Activated CD4-positive, alpha-beta T cell treated with anti-CD3 and anti-CD28 coated beads, Interleukin-2, Interleukin-4, amounts not matched to agents 100 ng/mL and 50 ng/mL, durations not matched to agents 16 hours and 8 hours (primary cell): Measurements from ENCODE around the gene CISD3.

Source experiments
- DNase-seq: peaks from one replicate; pipeline ENCODE4 v3.0.0-alpha.2; 2020; ENCODE audit warnings: low spot score

CISD3 gene

DNA sequence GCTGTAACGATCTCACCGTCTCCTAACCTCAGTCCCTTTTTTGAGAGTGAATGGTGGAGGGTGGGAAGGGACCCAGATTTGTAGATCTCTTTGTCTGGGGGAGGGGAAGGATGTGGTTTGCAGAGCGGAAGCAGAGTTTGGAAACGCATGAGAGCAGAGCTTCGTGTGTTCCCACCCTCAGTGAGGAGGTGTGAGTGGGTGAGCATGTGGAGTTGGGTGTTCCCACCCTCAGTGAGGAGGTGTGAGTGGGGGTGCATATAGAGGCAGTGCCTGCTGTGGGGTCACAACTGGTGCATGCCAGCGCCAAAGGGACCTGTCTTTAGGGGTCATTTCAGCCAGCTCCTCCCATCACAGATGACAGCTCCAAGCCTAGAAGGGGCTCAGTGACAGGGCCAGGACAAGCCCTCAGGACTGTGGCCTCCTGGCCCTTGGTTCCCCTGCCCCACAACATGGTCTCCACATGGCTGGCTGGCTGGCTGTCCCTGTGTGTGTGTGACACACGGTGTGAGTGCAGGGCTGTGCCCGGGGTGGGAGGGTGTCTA is 1.8 kb upstream of the CISD3 start:
- peak; percentile 75 for DNase-seq

DNA sequence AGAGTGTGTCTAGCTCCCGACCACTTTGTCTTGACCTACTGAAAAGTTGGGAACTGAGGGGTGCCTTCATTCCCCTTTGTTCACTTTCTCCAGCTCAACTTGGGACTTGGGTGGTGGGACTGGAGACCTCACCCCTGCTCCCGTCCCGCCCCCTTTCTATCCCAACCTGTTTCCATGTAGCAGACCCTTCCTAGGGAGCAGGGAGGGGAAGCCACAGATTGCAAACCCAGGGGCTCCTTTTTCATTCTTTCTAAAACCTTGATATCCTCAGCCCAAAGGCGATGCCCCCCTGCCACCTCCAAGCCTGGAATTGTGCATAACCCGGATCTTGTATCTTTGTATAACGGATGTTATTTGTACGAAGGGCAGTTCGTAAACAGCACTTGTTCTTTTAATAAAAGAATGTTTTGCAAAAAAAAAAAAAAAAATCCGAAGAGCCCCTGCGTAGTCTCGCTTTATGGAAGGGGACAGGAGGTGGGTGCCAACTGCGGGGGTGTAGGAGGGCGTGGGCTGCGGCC is 714 bp upstream of the CISD3 start:
- DNase-seq, result no peak

DNA sequence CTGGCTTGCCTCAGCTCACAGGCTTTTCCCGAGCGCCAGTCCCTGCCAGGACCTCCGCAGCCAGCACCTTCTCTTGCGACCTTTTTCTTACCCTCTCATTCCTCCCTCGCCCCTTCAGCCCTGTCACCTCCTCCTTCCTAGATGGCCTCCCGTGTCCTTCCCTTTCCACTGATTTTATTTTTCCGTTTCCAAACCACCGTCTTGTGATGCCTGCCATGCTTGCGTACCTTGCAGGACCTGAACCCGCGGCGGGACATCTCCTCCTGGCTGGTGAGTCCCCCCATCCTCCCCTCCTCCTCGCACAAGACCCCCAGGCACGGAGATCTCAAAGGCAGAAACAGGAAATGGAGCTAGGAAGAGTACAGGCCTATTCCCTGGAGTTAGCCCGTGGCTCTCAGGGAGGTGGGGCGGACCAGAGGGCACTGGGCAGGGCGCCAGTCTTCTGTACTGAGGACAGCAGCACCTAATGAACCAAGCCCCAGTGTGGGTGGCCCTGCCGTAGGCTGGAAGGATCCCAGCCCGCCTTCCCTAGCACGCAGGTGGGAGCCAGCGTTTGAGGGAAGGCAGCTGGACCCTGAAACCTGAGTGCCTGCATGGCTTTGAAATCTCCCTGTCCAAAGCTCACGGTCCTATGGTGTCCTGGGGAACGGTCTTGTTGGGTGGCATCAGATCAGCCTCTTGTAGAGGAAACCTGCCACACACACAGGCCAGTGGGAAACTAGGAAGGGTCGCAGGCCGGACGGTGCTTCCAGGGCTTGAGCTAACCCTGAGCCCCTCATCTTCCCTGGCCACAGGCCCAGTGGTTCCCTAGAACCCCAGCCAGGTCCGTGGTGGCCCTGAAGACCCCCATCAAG is 612 bp downstream of the CISD3 start:
- DNase-seq, result no peak

DNA sequence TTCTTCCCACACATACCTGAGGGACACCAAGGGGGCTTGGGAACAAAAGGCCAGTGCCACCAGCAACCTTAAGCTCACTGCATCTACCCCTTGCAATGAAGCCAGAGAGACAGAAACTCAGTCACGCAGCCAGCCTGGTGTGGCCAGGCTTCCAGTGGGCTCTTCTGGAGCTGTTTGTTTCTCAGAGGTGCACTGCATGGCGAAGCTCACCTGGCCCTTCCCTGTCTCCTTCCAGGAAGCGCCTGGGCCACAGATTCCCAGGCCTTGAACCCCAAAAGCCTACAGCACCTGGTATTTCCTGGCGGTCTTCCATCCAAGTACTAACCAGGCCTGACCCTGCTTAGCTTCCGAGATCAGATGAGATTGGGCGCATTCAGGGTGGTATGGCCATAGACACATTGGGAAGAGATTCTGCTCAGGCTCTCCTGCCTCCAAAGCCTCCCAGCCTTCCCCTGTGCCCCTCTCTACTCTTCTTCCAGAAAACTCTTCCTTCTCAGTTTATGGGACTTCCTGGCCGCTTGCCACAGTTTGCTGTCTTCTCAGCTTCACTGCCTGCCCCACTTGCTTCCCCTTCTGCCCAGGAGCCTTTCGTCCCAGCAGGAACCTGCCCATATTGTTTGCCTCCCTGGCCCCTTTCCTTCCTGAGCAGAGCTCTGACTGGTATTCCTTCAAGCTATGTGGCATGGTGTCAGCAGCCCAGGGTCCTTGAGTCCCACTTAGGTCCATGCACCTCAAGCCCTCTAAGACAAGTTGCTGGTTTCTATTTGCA is 1.6 kb downstream of the CISD3 start:
- DNase-seq, result no peak

DNA sequence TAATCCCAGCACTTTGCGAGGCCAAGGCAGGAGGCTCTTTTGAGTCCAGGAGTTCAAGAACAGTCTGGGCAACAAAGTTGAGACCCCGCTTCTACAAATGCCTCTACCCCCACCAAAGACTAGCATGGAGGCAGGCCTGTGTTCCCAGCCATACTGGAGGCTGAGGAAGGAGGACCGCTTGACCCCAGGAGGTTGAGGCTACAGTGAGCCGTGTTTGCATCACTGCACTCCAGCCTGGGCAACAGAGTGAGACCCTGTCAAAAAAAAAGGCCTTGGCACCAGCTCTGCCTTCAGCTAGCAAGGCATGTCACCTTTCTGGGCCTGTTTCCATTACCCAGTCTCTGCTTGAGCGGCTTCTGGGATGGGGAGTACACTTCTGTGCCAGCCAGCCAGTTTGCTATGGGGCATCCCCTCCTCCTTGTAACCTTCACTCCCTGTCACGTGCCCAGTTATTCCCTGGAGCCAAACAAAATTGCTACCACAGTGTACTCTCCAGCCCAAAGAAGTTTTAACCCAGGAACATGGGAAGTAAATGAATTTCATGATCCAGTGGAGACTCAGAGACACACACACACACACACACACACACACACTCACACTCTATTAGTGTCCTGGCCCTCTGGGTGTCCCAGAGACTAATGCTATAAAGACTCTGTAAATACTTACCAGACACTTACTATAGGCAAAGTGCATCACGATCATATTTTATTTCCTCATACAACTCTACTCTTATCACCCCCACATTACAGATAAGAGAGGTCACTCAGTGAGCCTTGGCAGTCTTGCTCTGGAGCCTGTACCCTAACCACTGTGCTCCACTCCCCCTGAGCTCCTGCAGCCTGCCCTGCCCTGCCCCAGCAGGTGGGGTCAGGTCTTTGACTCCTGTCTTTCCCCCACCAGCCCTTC is 2.5 kb downstream of the CISD3 start:
- DNase-seq, result no peak

DNA sequence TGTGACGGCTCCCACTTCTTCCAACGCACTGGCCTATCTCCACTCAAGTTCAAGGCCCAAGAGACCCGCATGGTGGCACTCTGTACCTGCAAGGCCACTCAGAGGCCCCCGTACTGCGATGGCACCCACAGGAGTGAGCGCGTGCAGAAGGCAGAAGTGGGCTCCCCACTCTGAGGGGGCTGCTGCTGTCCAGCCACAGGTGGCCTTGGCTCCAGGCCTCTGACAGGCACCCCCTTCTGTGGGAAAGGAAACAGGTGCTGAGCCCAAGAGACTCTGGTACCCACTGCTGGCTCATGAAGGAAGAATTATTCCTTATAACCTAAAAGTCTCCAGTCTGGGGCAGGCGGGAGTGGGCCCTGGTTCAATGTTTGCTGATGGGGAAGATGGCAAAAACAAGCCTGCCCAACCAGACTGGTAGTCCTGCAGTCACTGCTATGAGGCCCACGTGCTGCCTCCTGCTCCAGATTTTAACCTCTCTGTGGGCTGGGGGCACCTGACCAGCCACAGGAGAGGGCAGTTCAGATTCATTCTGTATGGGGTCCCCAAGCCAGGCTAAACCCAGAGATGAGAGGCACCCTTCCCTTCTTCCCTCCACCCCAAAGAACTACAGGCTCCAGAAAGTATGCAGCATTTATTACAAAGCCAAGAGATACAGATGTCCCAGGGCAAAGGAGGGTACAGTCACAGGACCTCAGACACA is 3.3 kb downstream of the CISD3 start:
- no peak for DNase-seq

DNA sequence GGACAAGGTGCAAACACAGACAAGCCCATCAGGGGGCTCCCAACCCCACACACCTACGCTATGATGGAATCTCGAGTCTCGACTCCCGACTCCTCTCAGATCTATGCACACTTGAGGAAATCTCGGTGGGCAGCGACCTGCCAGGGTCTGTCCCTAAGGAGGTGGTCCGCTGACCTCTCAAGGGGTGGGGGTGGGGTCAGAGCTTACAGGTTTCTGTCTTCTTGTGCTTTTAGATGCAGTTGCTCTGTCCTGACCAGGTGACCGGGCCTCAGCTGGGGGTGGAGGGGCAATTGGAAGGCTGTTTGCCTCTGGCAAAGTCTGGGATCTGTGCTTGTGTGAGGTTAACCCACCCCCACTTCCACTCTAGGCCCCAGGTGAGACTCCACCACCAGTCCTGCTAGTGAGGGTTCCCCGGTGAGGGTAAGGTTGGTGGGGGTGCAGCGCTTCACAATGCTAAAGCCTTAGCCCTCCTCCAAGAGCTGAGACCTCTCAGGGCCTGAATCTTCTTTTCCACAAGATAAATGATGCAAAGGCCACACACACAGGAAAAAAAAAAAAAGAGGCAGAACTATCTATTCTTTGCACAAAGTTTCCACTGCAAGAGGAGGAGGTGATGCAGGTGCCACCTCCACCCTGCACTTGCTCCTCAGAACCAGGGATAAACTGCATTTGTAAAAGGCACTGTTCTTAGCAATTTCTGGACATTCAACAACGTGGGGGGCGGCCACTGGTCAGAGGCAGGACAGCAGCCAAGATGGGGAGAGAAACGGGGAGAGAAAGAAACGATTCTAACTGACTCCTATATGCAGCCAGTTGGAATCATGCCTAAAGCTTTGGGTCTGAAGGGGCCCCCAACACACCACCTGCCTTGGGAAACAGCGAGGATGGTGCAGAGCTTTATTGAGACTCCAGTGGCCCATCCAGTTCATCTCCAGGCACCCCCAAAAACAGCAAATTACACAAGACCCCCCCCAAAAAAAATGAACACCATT is 4.1 kb downstream of the CISD3 start:
- no peak for DNase-seq

DNA sequence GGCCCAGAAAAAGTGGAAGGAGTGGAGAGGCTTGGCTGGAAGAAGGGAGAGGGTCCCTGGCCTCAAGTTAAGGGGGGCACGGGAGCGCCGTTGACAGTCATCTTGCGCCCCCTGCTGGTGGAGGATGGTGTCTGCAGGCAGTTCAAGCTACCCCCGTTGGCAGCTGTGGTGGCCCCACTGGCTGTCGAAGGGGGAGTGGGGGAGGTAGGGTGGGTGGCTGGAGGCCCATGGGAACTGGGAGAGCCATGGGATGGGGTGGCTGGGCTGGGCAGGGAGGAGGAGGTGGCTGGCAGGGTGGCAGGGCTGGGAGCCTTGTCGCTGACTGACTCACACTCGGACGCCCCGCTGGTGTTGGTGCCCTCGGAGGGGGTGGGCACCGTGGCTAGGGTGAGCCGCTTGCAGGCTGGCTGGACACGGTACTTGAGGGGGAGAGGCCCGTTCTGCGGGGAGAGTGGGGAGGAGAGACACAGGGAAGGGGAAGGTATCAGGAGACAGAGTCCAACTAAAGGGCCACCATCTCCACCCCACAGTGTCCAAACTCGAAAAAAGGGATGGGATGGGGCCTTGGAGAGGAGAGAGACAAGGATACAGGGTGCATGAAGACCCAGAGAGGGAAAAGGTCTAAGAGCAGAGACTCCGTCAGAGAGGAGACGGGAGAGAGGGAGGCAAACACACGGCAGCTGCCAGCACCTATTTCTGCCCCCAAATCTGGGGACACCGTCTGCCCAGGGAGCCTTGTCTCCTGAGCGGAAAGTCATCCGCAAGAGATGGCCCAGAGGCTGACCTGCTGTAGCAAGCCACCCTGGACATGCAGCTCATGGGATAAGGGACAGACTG is 5.2 kb downstream of the CISD3 start:
- peak; percentile 75 for DNase-seq

DNA sequence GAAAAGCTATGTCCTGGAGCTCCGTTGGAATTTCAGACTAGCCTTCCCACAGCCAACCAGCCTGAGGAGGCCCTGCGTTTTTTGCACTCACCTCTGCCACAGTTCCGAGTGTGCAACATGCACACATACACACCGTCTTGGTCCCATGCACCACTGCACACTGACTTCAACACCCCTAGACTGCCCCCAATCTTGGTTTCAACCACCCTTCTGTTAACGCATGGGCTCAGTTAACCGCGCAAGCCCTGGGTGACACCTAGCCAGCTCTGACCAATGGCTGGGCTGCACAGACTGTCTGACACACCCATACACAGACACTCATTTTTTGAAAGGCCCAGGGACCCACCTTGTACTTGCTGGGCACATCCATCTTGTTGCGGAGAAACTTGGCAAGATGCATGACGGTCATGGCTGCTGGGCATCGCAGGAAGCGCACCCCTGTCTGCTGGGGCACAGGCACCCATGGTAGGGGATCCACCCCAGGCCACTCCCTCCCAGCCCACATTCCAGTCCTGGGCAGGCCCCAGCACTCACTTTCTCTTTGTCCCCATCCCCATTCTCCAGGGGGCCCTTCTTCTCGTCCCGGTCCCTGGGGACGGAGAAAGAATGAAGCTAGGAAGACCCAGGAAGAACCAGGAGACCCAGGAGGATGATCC is 8.0 kb downstream of the CISD3 start:
- no peak for DNase-seq

DNA sequence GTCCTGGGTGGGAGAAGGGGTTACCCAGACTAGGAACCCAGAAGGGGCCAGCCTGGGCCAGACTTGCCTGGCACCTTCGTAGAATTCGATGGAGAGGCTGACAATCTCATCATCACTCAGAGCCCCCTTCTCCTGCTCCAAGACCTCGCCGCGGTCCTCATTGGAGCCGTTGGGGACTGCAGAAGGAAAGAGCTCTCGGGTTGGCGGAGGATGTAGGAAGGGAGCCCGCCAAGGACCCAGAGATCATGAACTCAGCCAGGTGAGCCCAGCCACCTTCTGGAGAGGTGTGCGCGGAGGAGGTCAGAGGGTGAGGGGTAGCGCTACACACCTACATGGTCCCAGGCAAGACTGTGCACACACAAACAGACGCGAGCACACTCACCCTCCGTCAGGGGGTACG is 8.5 kb downstream of the CISD3 start:
- no peak for DNase-seq

DNA sequence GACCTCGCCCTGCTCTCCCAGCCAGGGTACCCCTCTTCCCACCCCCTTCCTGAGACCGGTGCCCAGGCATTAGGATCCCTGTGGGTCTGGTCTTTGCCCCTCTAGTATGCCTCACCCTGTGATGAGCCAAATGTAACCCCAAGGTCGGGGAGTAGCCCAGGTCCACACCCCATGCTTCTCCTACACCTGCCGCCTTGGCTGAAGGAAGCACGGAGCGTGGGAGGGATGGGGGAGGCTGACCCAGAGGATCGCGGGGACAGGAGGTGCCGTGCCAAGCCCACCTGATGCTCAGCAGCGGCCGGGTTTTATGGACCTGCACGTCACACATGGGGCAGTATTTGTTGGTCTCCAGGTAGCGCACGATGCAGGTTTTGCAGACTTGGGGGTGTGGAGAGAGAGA is 9.2 kb downstream of the CISD3 start:
- DNase-seq, result no peak

DNA sequence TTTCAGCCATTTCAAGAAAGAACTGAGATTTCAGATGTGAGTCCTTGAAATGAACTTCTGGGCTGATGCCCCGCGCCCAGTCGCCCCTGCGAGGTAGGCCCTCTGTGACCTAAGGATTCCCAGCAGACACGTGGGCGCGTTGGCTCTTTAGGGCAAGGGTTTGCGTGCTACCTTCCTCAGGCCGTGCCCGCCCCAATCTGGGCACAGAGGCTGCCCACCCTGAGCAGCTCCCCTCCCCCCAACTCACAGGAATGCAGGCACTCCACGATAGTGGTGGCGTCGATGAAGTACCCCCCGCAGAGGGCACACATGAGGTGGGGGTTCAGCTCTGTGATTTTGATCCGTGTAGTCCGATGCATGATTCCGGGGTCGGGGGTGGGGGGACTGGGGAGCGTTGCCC is 9.9 kb downstream of the CISD3 start:
- no peak for DNase-seq

DNA sequence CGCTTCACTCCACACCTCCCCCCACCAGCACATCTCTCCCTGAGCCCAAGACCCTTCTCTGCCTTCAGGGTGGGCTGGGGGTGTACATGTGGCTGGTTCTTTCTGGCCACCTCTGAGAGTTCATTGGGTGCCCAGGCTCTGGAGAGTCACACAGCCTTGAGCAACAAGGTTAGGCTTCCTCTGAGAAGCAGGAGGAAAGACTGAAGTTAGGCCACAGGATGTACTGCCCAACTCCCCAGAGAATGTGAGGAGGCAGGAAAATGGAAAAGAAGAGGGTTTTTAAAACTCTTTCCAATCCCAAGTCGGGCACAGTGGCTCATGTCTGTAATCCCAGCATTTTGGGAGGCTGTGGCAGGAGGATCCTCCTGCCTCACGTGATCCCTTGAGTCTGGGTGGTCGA is 10.7 kb downstream of the CISD3 start:
- DNase-seq, result no peak

DNA sequence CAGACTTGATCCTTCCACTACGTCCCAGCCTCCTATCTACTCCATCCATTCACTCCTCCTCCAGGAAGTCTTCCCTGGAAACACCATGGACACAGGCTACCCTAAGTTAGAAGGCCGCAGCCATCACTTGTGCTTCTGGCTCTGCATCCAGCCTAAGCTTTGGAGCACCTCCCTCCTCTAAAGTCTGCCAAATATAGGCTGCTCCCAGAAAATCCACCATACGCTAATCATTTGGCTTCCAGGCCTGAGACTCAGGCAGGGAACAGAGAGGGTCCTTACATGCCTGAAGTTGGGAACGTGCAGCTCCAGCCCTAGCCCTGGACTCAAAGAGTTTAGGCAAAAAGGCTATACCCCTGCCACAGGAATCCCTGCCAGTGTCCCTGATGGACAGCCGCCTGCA is 11.3 kb downstream of the CISD3 start:
- no peak for DNase-seq

DNA sequence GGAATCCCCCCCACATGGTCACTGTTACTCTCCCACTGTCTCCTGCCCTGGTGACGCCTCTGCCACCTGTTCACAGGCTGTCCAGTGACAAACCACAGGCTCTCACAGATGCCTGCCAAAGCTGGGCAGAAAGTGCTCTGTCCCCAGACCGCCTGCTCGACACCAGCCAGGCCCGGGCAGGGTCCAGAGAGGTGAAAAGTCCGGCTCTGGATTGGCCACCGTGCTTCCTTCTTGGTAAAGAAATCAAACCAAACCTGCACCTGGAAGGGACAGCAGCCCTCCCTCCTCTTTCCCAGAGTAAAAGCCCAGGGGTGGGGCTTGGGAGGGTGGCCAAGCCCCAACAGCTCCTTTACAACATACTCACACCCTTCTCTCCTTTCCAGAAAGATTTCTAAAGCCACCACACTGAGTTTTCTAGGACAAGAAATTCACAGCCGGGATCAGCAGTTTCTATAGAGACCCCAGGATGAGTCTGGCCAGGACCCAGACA is 11.8 kb downstream of the CISD3 start:
- DNase-seq, result no peak

DNA sequence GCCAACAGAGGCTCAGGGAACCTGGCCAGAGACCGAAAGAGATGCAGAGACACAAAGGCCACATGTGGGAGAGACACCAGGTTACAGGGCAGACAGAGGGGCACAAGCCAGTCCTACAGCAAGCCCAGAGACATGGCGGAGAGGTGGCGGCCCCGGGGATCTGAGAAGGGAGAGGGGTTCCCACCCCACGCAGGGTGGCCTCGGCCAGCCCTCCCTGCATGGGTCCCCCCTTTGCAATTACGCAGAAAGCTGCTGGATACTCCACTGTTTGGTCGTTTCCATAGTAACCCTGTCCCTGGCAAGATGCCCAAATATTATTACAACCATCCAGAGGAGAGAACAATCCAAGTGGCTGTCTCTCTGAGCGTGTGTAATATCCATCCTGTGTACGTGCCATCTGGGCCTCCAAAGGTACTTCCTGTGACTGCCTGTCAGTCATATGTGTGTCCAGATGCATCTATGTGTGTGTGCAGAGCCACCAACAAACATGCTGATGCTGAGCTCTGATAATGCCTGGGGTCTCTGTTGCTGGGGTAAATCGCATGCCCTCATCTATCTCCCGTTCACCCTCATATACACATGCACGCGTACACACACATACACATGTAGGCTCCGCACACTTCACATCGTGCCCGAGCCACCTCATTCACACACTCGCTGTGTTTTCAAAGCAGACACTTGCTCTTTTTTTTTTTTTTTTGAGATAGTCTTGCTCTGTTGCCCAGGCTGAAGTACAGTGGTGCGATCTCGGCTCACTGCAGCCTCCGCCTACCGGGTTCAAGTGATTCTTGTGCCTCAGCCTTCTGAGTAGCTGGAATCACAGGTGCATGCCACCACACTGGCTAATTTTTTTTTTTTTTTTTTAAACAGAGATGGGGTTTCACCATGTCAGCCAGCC is 12.5 kb downstream of the CISD3 start:
- DNase-seq, result no peak

DNA sequence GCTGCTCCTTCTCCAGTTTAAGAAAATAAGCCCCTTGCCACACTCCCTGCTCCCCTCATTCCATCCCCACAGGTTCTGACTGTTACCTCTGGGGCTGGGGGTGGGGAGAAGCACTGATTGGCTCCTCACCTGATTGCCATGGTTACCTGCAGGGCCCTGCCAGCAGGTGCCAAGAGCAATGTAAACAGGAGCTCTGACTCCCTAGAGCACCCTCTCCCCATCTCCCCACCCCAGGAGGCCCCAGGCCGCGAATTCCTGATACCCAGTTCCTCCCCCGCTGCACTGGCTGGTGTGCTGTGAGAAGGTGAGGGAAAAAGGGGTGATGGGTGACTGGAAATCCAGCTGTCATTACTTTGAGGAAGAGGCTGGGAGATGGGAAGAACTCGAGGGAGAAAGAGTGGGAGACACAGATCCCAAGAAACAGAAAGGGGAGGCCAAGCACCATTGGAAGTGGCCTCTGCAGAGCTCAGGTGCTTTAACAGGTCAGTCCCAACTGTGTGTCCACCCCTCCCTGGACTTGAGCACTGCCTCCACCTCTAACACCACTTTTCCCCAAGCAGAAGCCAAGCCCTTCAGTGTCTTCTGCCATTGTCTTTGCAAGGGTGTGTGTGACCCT is 13.5 kb downstream of the CISD3 start:
- DNase-seq, result no peak
